IMR-90 (cell line): ENCODE results near the gene PRKCA. TPM values are rescaled to one million over a fixed set of nuclear protein-coding genes. Genes with fewer than 3 reads are reported as not detected.

Experiments
- ATAC-seq: fragments of 200-7000 bp; cut with Tn5 transposase; 2 replicates; pipeline ENCODE4 v1.9.1; 2020; ENCODE audit warnings: low read depth, mild to moderate bottlenecking, moderate library complexity
- BruUV-seq: library from RNA; stranded (reverse); fragments of 400-500 nt; replicated peaks from 2 replicates; lab custom pipeline; 2021; lab: Mats Ljungman, UMichigan
- CTCF ChIA-PET: fragments of 300-600 bp; formaldehyde crosslinking; extraction: SDS; loops from one replicate; lab custom pipeline; 2021; ENCODE audit warnings: antibody characterized with exemption; lab: Yijun Ruan, JAX
- POLR2A ChIA-PET: fragments of 300-600 bp; sonication (Branson Sonifier 250); formaldehyde crosslinking; loops from one replicate; lab custom pipeline; 2022; ENCODE audit warnings: antibody characterized with exemption; ENCODE audit not compliant: unreplicated experiment; lab: Charles Lee
- DNase-seq: peaks from one replicate; pipeline ENCODE4 v3.0.0; 2013
- H2AFZ ChIP-seq: replicated peaks from 2 replicates; pipeline ENCODE3; 2013; ENCODE audit warnings: low read length, mild to moderate bottlenecking; ENCODE audit not compliant: poor library complexity
- H2AK5ac ChIP-seq: 2 replicates; pipeline ENCODE4 v1.6.1; 2013; ENCODE audit warnings: low read depth, low read length, inconsistent platforms
- H2AK9ac ChIP-seq: replicated peaks from 2 replicates; pipeline ENCODE3; 2013; ENCODE audit warnings: mild to moderate bottlenecking, low read depth, low read length, moderate library complexity; ENCODE audit not compliant: poor library complexity
- H2BK120ac ChIP-seq: 2 replicates; pipeline ENCODE4 v1.6.1; 2013; ENCODE audit warnings: low read depth, low read length, inconsistent platforms
- H2BK15ac ChIP-seq: 3 replicates; pipeline ENCODE4 v1.6.1; 2013; ENCODE audit warnings: low read depth, low read length, inconsistent platforms
- H2BK20ac ChIP-seq: 2 replicates; pipeline ENCODE4 v1.6.1; 2013; ENCODE audit warnings: low read depth, mild to moderate bottlenecking, inconsistent platforms, low read length, moderate library complexity
- H2BK5ac ChIP-seq: 2 replicates; pipeline ENCODE4 v1.6.1; 2013; ENCODE audit warnings: mild to moderate bottlenecking, low read depth, low read length, inconsistent platforms; ENCODE audit not compliant: poor library complexity, severe bottlenecking
- H3K14ac ChIP-seq: replicated peaks from 2 replicates; pipeline ENCODE4 v1.6.1; 2013; ENCODE audit warnings: low read depth, low read length, inconsistent platforms
- H3K18ac ChIP-seq: 2 replicates; pipeline ENCODE4 v1.6.1; 2013; ENCODE audit warnings: low read depth, low read length, control low read depth
- H3K23ac ChIP-seq: 2 replicates; pipeline ENCODE4 v1.6.1; 2013; ENCODE audit warnings: low read depth, low read length, inconsistent platforms
- H3K27ac ChIP-seq: 2 replicates; pipeline ENCODE4 v1.5.1; 2013; ENCODE audit warnings: mild to moderate bottlenecking, control low read depth, low read length; ENCODE audit not compliant: insufficient read depth
- H3K27me3 ChIP-seq: 2 replicates; pipeline ENCODE4 v1.6.1; 2013; ENCODE audit warnings: low read length; ENCODE audit not compliant: control insufficient read depth, insufficient read depth
- H3K36me3 ChIP-seq: 2 replicates; pipeline ENCODE4 v1.6.1; 2013; ENCODE audit warnings: low read length, mixed read lengths; ENCODE audit not compliant: control insufficient read depth, insufficient read depth
- H3K4ac ChIP-seq: 2 replicates; pipeline ENCODE4 v1.6.1; 2013; ENCODE audit warnings: low read depth, low read length, inconsistent platforms
- H3K4me1 ChIP-seq: 2 replicates; pipeline ENCODE4 v1.6.1; 2013; ENCODE audit warnings: low read length, mixed read lengths; ENCODE audit not compliant: control insufficient read depth, insufficient read depth
- H3K4me2 ChIP-seq: 2 replicates; pipeline ENCODE4 v1.6.1; 2013; ENCODE audit warnings: low read depth, mild to moderate bottlenecking, control low read depth, low read length, moderate library complexity
- H3K4me3 ChIP-seq: 2 replicates; pipeline ENCODE4 v1.5.1; 2013; ENCODE audit warnings: low read depth, mild to moderate bottlenecking, control low read depth, low read length, moderate library complexity; ENCODE audit not compliant: insufficient read depth
- H3K56ac ChIP-seq: 2 replicates; pipeline ENCODE4 v1.6.1; 2013; ENCODE audit warnings: low read length, inconsistent platforms; ENCODE audit not compliant: insufficient read depth; ENCODE audit errors: extremely low read depth
- H3K79me1 ChIP-seq, 2 experiments: 2 replicates each; pipeline ENCODE4 v1.6.1; 2013; ENCODE audit warnings: low read length in 2 of 2, inconsistent platforms in 1 of 2, low read depth in 1 of 2
- H3K9ac ChIP-seq: 2 replicates; pipeline ENCODE4 v1.6.1; 2013; ENCODE audit warnings: low read depth, low read length, control low read depth
- H3K9me1 ChIP-seq: 2 replicates; pipeline ENCODE4 v1.6.1; 2013; ENCODE audit warnings: low read length, inconsistent platforms; ENCODE audit not compliant: insufficient read depth
- H3K9me3 ChIP-seq: 2 replicates; pipeline ENCODE4 v1.6.1; 2013; ENCODE audit warnings: low read length; ENCODE audit not compliant: control insufficient read depth, insufficient read depth
- H4K20me1 ChIP-seq: 2 replicates; pipeline ENCODE4 v1.6.1; 2013; ENCODE audit warnings: low read length, inconsistent platforms; ENCODE audit not compliant: insufficient read depth
- H4K5ac ChIP-seq: 2 replicates; pipeline ENCODE4 v1.6.1; 2013; ENCODE audit warnings: mild to moderate bottlenecking, low read depth, low read length, control low read depth
- H4K8ac ChIP-seq, 2 experiments: 2 replicates each; pipeline ENCODE4 v1.6.1; 2013; ENCODE audit warnings: low read depth in 2 of 2, low read length in 2 of 2, control low read depth in 1 of 2, inconsistent platforms in 1 of 2
- H4K91ac ChIP-seq: 2 replicates; pipeline ENCODE4 v1.6.1; 2013; ENCODE audit warnings: low read depth, low read length, inconsistent platforms; ENCODE audit not compliant: insufficient read depth
- MAFK ChIP-seq: IDR thresholded peaks from 2 replicates; pipeline ENCODE4 v1.6.1; 2012; ENCODE audit warnings: low read depth, low read length, improper control_type of control experiment
- MAZ ChIP-seq: IDR thresholded peaks from 2 replicates; pipeline ENCODE4 v1.6.1; 2012; ENCODE audit warnings: low read depth, mild to moderate bottlenecking, low read length, improper control_type of control experiment, moderate library complexity, borderline replicate concordance
- MXI1 ChIP-seq: IDR thresholded peaks from 2 replicates; pipeline ENCODE4 v1.6.1; 2012; ENCODE audit warnings: low read depth, mild to moderate bottlenecking, low read length, moderate library complexity, borderline replicate concordance
- RAD21 ChIP-seq: IDR thresholded peaks from 2 replicates; pipeline ENCODE4 v1.6.1; 2012; ENCODE audit warnings: low read length, improper control_type of control experiment
- USF2 ChIP-seq: fragments of 150-350 bp; IDR thresholded peaks from 2 replicates; pipeline ENCODE4 v1.6.1; 2017; ENCODE audit warnings: mild to moderate bottlenecking, antibody characterized with exemption, low read length, low read depth
- WGBS, 2 experiments: methylation state at CpG; one replicate each; pipeline versions ENCODE4 v1.1.5 to v1.1.7; 2013; ENCODE audit warnings: missing lambda C conversion rate in 2 of 2; ENCODE audit not compliant: insufficient read length in 1 of 2; ENCODE audit errors: extremely low coverage in 2 of 2; 5-methylcytosine and 5-hydroxymethylcytosine counted together
- dilution Hi-C: fragments of 300-500 bp; cut with HindIII; formaldehyde crosslinking; loops from one replicate; pipeline ENCODE4 v1.14.3; 2018; ENCODE audit warnings: low sequenced_read_pairs; ENCODE audit not compliant: unreplicated experiment
- in situ Hi-C: fragments of 300-500 bp; cut with MboI; formaldehyde crosslinking; loops from 3 replicates; pipeline ENCODE4 v1.14.3; 2019; ENCODE audit warnings: low sequenced_read_pairs, inconsistent platforms, mixed read lengths
- intact Hi-C: fragments of 100-400 bp; cut with micrococcal nuclease; formaldehyde crosslinking; loops from 2 replicates; pipeline ENCODE4 v1.10.0; 2022
- polyA plus RNA-seq, 3 experiments: library from polyadenylated mRNA; depleted of rRNA; stranded (reverse); fragments of >200 nt; gene quantifications; 2 replicates each; pipeline ENCODE4 v1.2.3, GENCODE V29; 2012; ENCODE audit warnings: low replicate concordance in 1 of 3
- total RNA-seq: library from RNA; depleted of rRNA; stranded (reverse); fragments of >200 nt; gene quantifications from 2 replicates; pipeline ENCODE4 v1.2.3, GENCODE V29; 2012

Gene PRKCA
- total and polyA plus RNA-seq, 2 of the 4 experiments (the other 2 are of a cell fraction) = 31.0 to 46.0 TPM

GRCh38 chr17:66711401-66711800 lies 409.0 kb downstream of the PRKCA start:
- H3K27ac ChIP-seq = no peak overlapping the region
- no peak overlapping the region for H2BK15ac ChIP-seq
- H3K23ac ChIP-seq = no peak overlapping the region
- no peak overlapping the region for H3K14ac ChIP-seq
- no peak overlapping the region for H3K18ac ChIP-seq
- ChIA-PET POLR2A (no interaction called here), CTCF (no interaction called here)
- in situ Hi-C loops = no loop called here
- dilution Hi-C loops = no loop called here
- peaks cover 2 to 10% of the 10 kb centered on the region in 2 experiments; a peak in 2 of 4 replicates for H3K79me1 ChIP-seq
- TF ChIP-seq RAD21 (no peak), MAZ (no peak), USF2 (no peak), MXI1 (no peak), MAFK (no peak)
- H3K9me3 ChIP-seq = no peaks in the 10 kb centered on the region
- 100% methylated on average over 2 of the region's 8 CpGs; no CpG with 5 or more reads in 1 of the 2 experiments for WGBS, 2 experiments
- BruUV-seq = no TSS peak
- H3K9me1 ChIP-seq = peaks cover 11% of the 10 kb centered on the region; the same call in 1 of the 2 replicates
- H3K27me3 ChIP-seq = no peaks in the 10 kb centered on the region
- peaks cover 8% of the 10 kb centered on the region for H3K36me3 ChIP-seq
- no peak overlapping the region for H3K4ac ChIP-seq
- intact Hi-C loops = no loop called here
- no peak overlapping the region for H2BK120ac ChIP-seq
- no peak overlapping the region for H2AK5ac ChIP-seq
- H2AK9ac ChIP-seq = no peak overlapping the region
- H4K5ac ChIP-seq = no peak overlapping the region
- H4K20me1 ChIP-seq = no peaks in the 10 kb centered on the region; the same call in 1 of the 2 replicates
- H2BK5ac ChIP-seq = no peak overlapping the region
- H3K4me2 ChIP-seq = no peak overlapping the region
- no peak overlapping the region for H4K8ac ChIP-seq
- H2AFZ ChIP-seq = no peak overlapping the region
- H4K91ac ChIP-seq = no peak overlapping the region
- H3K4me1 ChIP-seq = no peaks in the 10 kb centered on the region
- H2BK20ac ChIP-seq = no peak overlapping the region
- H3K9ac ChIP-seq = no peak overlapping the region
- H3K4me3 ChIP-seq = no peak overlapping the region
- ATAC-seq (no peak), DNase-seq (no peak)
- H3K56ac ChIP-seq = no peak overlapping the region
